ENCODE data around the gene NLRP5.
"Not testable (repeated sequence)": the region's sequence is repeated elsewhere in the genome, so short reads cannot be mapped to it uniquely, and the experiment has no call there.

The NLRP5 gene

GRCh38 chr19:55986487-55986886, at the start of gene NLRP5:
TSS of gene NLRP5 (plus strand) at chr19:55986775.
- no peak for DNase-seq

- no peak for DNase-seq
Measured at GRCh38 chr19:55939206-55939605, 47.4 kb upstream of the NLRP5 start.

GRCh38 chr19:55940306-55940705, 46.3 kb upstream of the NLRP5 start:
- DNase-seq, result no peak

- no peak for DNase-seq
Measured at GRCh38 chr19:55947532-55947931, 39.0 kb upstream of the NLRP5 start, which contains the start of gene NLRP8. TSS of gene NLRP8 (plus strand) at chr19:55947832.

- not testable (repeated sequence) for DNase-seq
Measured at GRCh38 chr19:55950566-55950965, 36.0 kb upstream of the NLRP5 start.

- DNase-seq, result no peak
Measured at GRCh38 chr19:55956431-55956830, 30.1 kb upstream of the NLRP5 start.

GRCh38 chr19:55958356-55958755, 28.2 kb upstream of the NLRP5 start:
- DNase-seq, result no peak

- no peak for DNase-seq
Measured at GRCh38 chr19:55959996-55960675, 26.4 kb upstream of the NLRP5 start.

- DNase-seq, result no peak
Measured at GRCh38 chr19:55962186-55962585, 24.4 kb upstream of the NLRP5 start.

- no peak for DNase-seq
Measured at GRCh38 chr19:55973982-55974381, 12.6 kb upstream of the NLRP5 start.

- DNase-seq, result no peak
Measured at GRCh38 chr19:55980415-55980814, 6.2 kb upstream of the NLRP5 start.

- no peak for DNase-seq
Measured at GRCh38 chr19:55985254-55985653, 1.3 kb upstream of the NLRP5 start.

- no peak for DNase-seq
Measured at GRCh38 chr19:55990831-55991230, 4.3 kb downstream of the NLRP5 start.

GRCh38 chr19:55993492-55993891, 6.9 kb downstream of the NLRP5 start:
- DNase-seq, result no peak

- DNase-seq, result no peak
Measured at GRCh38 chr19:56014765-56015164, 28.2 kb downstream of the NLRP5 start.

GRCh38 chr19:56015756-56016155, 29.2 kb downstream of the NLRP5 start:
- DNase-seq, result no peak

GRCh38 chr19:56019325-56019724, 32.8 kb downstream of the NLRP5 start:
- not testable (repeated sequence) for DNase-seq

- DNase-seq, result not testable (repeated sequence)
Measured at GRCh38 chr19:56020355-56020975, 33.9 kb downstream of the NLRP5 start.

GRCh38 chr19:56026769-56027168, 40.2 kb downstream of the NLRP5 start:
- DNase-seq, result no peak

- DNase-seq, result no peak
Measured at GRCh38 chr19:56053596-56053995, 67.0 kb downstream of the NLRP5 start.

GRCh38 chr19:56066152-56067023, 79.8 kb downstream of the NLRP5 start:
- DNase-seq, result no peak

GRCh38 chr19:56069642-56070041, 83.1 kb downstream of the NLRP5 start:
- no peak for DNase-seq

- DNase-seq, result no peak
Measured at GRCh38 chr19:56071151-56071550, 84.6 kb downstream of the NLRP5 start.

- DNase-seq, result no peak
Measured at GRCh38 chr19:56076498-56076897, 89.9 kb downstream of the NLRP5 start.
